ENCODE data around the gene NT5DC4.

NT5DC4 gene

DNA sequence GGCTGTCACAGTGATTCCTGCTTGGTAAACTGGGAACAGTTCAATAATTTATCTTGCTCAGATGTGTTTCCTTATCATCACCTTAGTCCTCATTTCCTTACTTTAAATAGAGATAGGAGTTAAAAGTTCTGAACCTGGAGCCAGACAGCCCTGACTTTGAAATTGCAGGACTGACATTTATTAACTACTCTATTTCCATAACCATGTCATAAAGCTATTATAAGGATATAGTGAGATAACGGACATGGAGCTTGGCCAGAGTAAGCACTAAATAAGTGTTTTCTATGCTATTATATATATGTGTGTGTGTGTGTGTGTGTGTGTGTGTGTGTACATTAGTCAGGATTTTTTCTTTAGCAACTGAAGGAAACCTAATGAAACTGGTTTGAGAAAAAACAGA is 13.1 kb downstream of the NT5DC4 start:
- Histone ChIP-seq H3K9ac (ENCODE audit: low read length) (no peak overlapping the region), H3K27me3 (ENCODE audit: control insufficient read depth, insufficient read depth, low read length) (no peaks in the 10 kb centered on the region), H3K9me3 (ENCODE audit: control insufficient read depth, insufficient read depth, low read depth, low read length) (no peaks in the 10 kb centered on the region), H3K4me1 (ENCODE audit: control insufficient read depth, insufficient read depth, low read length) (no peaks in the 10 kb centered on the region), H3K36me3 (ENCODE audit: control insufficient read depth, insufficient read depth, low read length) (peaks cover 8% of the 10 kb centered on the region), H3K4me3 (ENCODE audit: low read depth, low read length) (no peak overlapping the region), H3K27ac (ENCODE audit: low read depth, low read length) (no peak overlapping the region)

GRCh38 chr2:112737542-112738232 is 16.9 kb downstream of the NT5DC4 start:
- H3K4me1 ChIP-seq (ENCODE audit: control insufficient read depth, insufficient read depth, low read length): no peaks in the 10 kb centered on the region
- H3K9ac ChIP-seq (ENCODE audit: low read length): no peak overlapping the region
- H3K4me3 ChIP-seq (ENCODE audit: low read depth, low read length): no peak overlapping the region
- no peaks in the 10 kb centered on the region for H3K9me3 ChIP-seq (ENCODE audit: control insufficient read depth, insufficient read depth, low read depth, low read length)
- no peak overlapping the region for H3K27ac ChIP-seq (ENCODE audit: low read depth, low read length)
- no peaks in the 10 kb centered on the region for H3K27me3 ChIP-seq (ENCODE audit: control insufficient read depth, insufficient read depth, low read length)
- H3K36me3 ChIP-seq (ENCODE audit: control insufficient read depth, insufficient read depth, low read length): peaks cover 46% of the 10 kb centered on the region

GRCh38 chr2:112740527-112740926 is 19.7 kb downstream of the NT5DC4 start:
- no peaks in the 10 kb centered on the region for H3K9me3 ChIP-seq (ENCODE audit: control insufficient read depth, insufficient read depth, low read depth, low read length)
- no peaks in the 10 kb centered on the region for H3K4me1 ChIP-seq (ENCODE audit: control insufficient read depth, insufficient read depth, low read length)
- H3K36me3 ChIP-seq (ENCODE audit: control insufficient read depth, insufficient read depth, low read length): peaks cover 66% of the 10 kb centered on the region
- no peak overlapping the region for H3K27ac ChIP-seq (ENCODE audit: low read depth, low read length)
- H3K27me3 ChIP-seq (ENCODE audit: control insufficient read depth, insufficient read depth, low read length): no peaks in the 10 kb centered on the region
- no peak overlapping the region for H3K9ac ChIP-seq (ENCODE audit: low read length)
- H3K4me3 ChIP-seq (ENCODE audit: low read depth, low read length): no peak overlapping the region

DNA sequence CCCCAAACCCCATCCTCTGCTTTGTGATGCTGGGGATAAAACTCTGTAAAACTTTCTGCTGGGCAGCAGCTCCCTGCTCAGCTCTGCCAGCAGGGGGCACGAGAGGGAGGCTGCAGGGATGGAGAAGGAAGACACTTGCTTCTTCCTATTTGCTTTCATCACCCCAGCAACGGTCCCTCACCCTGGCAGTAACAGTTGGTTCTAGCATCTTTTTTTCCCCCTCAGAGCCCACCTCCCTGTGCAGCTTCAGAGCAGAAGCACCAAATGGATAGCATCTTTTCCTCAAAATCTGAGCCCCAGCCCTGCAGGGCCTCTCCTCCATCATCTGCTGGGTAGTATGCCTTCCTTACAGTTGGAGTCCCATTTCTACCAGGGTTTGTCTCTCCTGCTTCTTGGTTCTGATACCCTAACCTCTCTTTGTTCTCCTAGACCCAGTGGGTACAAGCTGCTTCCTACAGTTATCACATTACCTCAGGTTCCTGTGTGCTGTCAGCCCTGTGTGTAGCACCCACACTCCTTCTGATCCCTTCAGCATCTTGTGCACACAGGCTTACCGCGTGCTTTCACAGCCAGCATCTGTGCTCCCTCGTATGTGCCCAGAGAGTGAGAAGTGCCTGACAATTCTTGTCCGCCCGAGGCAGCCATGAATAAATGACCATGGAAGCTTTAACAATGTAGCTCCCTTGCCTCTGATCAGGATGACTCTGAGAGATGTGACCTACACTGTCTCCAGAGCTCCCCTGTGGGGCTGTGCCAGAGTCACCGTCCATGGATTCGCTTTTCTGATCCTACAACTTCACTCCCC is 29.1 kb downstream of the NT5DC4 start:
- H3K9ac ChIP-seq (ENCODE audit: low read length): no peak overlapping the region
- no peaks in the 10 kb centered on the region for H3K9me3 ChIP-seq (ENCODE audit: control insufficient read depth, insufficient read depth, low read depth, low read length)
- no peaks in the 10 kb centered on the region for H3K4me1 ChIP-seq (ENCODE audit: control insufficient read depth, insufficient read depth, low read length)
- peaks cover 64% of the 10 kb centered on the region for H3K36me3 ChIP-seq (ENCODE audit: control insufficient read depth, insufficient read depth, low read length)
- H3K4me3 ChIP-seq (ENCODE audit: low read depth, low read length): no peak overlapping the region
- no peaks in the 10 kb centered on the region for H3K27me3 ChIP-seq (ENCODE audit: control insufficient read depth, insufficient read depth, low read length)
- H3K27ac ChIP-seq (ENCODE audit: low read depth, low read length): no peak overlapping the region

DNA sequence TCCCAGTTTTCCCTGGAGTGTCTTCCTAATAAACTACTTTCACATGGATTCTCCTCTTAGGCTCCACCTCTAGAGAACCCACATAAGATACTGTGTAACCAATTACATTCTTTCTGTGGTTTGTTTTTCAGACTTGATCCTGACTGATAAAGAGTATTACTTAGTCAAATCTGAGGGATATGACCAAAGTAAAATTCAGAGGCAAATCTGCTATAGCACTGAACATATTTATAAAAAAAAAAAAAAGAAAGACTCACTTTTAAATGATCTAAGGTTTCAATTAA is 29.7 kb downstream of the NT5DC4 start:
- no peak overlapping the region for H3K4me3 ChIP-seq (ENCODE audit: low read depth, low read length)
- no peak overlapping the region for H3K27ac ChIP-seq (ENCODE audit: low read depth, low read length)
- H3K27me3 ChIP-seq (ENCODE audit: control insufficient read depth, insufficient read depth, low read length): no peaks in the 10 kb centered on the region
- no peaks in the 10 kb centered on the region for H3K4me1 ChIP-seq (ENCODE audit: control insufficient read depth, insufficient read depth, low read length)
- H3K9ac ChIP-seq (ENCODE audit: low read length): no peak overlapping the region
- H3K9me3 ChIP-seq (ENCODE audit: control insufficient read depth, insufficient read depth, low read depth, low read length): no peaks in the 10 kb centered on the region
- peaks cover 68% of the 10 kb centered on the region for H3K36me3 ChIP-seq (ENCODE audit: control insufficient read depth, insufficient read depth, low read length)

- Histone ChIP-seq H3K27me3 (ENCODE audit: control insufficient read depth, insufficient read depth, low read length) (no peaks in the 10 kb centered on the region), H3K9ac (ENCODE audit: low read length) (no peak overlapping the region), H3K36me3 (ENCODE audit: control insufficient read depth, insufficient read depth, low read length) (peaks cover 71% of the 10 kb centered on the region), H3K9me3 (ENCODE audit: control insufficient read depth, insufficient read depth, low read depth, low read length) (no peaks in the 10 kb centered on the region), H3K27ac (ENCODE audit: low read depth, low read length) (no peak overlapping the region), H3K4me3 (ENCODE audit: low read depth, low read length) (no peak overlapping the region), H3K4me1 (ENCODE audit: control insufficient read depth, insufficient read depth, low read length) (no peaks in the 10 kb centered on the region)
These were observed 30.8 kb downstream of the NT5DC4 start for GRCh38 chr2:112751451-112752197.

DNA sequence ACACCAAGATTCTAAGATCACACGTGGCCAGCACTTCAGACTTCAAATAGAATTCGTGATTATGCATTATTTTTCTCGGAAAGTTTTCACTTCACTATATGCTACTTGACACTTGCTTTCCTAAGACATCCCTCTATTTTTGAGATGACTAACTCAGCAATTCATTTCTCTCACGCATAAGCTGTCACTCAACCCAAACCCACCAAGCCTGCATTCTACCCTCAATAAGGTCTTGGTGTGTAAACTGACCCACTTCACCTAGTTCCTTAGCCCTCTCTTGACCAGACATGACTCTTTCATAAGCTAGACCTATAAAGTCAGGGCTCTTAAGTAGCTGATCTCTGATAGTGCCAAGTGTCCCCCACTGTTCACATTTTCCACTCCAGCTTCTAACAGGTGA is 31.8 kb downstream of the NT5DC4 start:
- no peak overlapping the region for H3K4me3 ChIP-seq (ENCODE audit: low read depth, low read length)
- H3K4me1 ChIP-seq (ENCODE audit: control insufficient read depth, insufficient read depth, low read length): no peaks in the 10 kb centered on the region
- peaks cover 71% of the 10 kb centered on the region for H3K36me3 ChIP-seq (ENCODE audit: control insufficient read depth, insufficient read depth, low read length)
- no peaks in the 10 kb centered on the region for H3K9me3 ChIP-seq (ENCODE audit: control insufficient read depth, insufficient read depth, low read depth, low read length)
- no peak overlapping the region for H3K27ac ChIP-seq (ENCODE audit: low read depth, low read length)
- H3K9ac ChIP-seq (ENCODE audit: low read length): no peak overlapping the region
- H3K27me3 ChIP-seq (ENCODE audit: control insufficient read depth, insufficient read depth, low read length): no peaks in the 10 kb centered on the region

- Histone ChIP-seq H3K4me1 (ENCODE audit: control insufficient read depth, insufficient read depth, low read length) (no peaks in the 10 kb centered on the region), H3K27me3 (ENCODE audit: control insufficient read depth, insufficient read depth, low read length) (no peaks in the 10 kb centered on the region), H3K36me3 (ENCODE audit: control insufficient read depth, insufficient read depth, low read length) (peaks cover 88% of the 10 kb centered on the region), H3K4me3 (ENCODE audit: low read depth, low read length) (no peak overlapping the region), H3K27ac (ENCODE audit: low read depth, low read length) (no peak overlapping the region), H3K9me3 (ENCODE audit: control insufficient read depth, insufficient read depth, low read depth, low read length) (no peaks in the 10 kb centered on the region), H3K9ac (ENCODE audit: low read length) (no peak overlapping the region)
These were observed 33.7 kb downstream of the NT5DC4 start for GRCh38 chr2:112754564-112754963.

DNA sequence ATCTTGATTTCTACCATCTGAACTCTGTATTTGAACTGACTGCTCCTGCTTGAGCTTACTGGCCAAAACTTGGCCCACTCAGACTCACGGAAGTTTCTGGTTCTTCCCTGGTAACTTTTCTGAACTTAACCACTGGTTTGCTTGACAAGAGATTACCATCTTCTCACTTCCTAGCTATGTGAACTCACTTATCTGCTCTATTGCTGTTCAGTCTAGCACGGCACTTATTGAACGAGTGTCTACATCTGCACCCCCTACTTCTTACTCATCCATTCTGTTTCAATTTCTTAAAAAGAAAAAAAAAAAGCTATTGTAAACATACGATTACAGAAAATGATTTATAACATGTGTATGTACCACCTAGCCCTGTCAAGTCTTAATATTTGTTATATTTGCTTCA is 34.6 kb downstream of the NT5DC4 start:
- Histone ChIP-seq H3K4me3 (ENCODE audit: low read depth, low read length) (no peak overlapping the region), H3K27me3 (ENCODE audit: control insufficient read depth, insufficient read depth, low read length) (no peaks in the 10 kb centered on the region), H3K27ac (ENCODE audit: low read depth, low read length) (no peak overlapping the region), H3K4me1 (ENCODE audit: control insufficient read depth, insufficient read depth, low read length) (no peaks in the 10 kb centered on the region), H3K9me3 (ENCODE audit: control insufficient read depth, insufficient read depth, low read depth, low read length) (no peaks in the 10 kb centered on the region), H3K9ac (ENCODE audit: low read length) (no peak overlapping the region), H3K36me3 (ENCODE audit: control insufficient read depth, insufficient read depth, low read length) (peaks cover 88% of the 10 kb centered on the region)

GRCh38 chr2:112756207-112756606 is 35.4 kb downstream of the NT5DC4 start:
- no peak overlapping the region for H3K4me3 ChIP-seq (ENCODE audit: low read depth, low read length)
- peaks cover 88% of the 10 kb centered on the region for H3K36me3 ChIP-seq (ENCODE audit: control insufficient read depth, insufficient read depth, low read length)
- H3K27me3 ChIP-seq (ENCODE audit: control insufficient read depth, insufficient read depth, low read length): no peaks in the 10 kb centered on the region
- H3K4me1 ChIP-seq (ENCODE audit: control insufficient read depth, insufficient read depth, low read length): no peaks in the 10 kb centered on the region
- no peak overlapping the region for H3K27ac ChIP-seq (ENCODE audit: low read depth, low read length)
- H3K9me3 ChIP-seq (ENCODE audit: control insufficient read depth, insufficient read depth, low read depth, low read length): no peaks in the 10 kb centered on the region
- H3K9ac ChIP-seq (ENCODE audit: low read length): no peak overlapping the region

DNA sequence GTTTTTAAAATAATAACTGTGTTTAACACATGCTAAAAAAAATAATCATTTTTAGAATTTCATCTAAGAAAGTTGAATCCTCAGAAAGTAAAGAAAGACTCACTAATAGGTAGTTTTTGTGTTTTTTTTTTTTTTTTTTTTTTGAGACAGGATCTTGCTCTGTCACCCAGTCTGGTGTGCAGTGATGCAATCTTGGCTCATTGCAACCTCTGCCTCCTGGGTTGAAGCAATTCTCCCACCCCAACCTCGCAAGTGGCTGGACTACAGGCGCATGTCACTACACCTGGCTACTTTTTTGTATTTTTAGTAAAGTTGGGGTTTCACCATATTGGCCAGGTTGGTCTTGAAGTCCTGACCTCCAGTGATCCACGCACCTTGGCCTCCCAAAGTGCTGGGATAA is 36.4 kb downstream of the NT5DC4 start:
- Histone ChIP-seq H3K9me3 (ENCODE audit: control insufficient read depth, insufficient read depth, low read depth, low read length) (no peaks in the 10 kb centered on the region), H3K4me3 (ENCODE audit: low read depth, low read length) (no peak overlapping the region), H3K9ac (ENCODE audit: low read length) (no peak overlapping the region), H3K27me3 (ENCODE audit: control insufficient read depth, insufficient read depth, low read length) (no peaks in the 10 kb centered on the region), H3K4me1 (ENCODE audit: control insufficient read depth, insufficient read depth, low read length) (no peaks in the 10 kb centered on the region), H3K36me3 (ENCODE audit: control insufficient read depth, insufficient read depth, low read length) (peaks cover 85% of the 10 kb centered on the region), H3K27ac (ENCODE audit: low read depth, low read length) (no peak overlapping the region)

Measured in HUES6 (cell line).